A673 (cell line): Measurements from ENCODE around the gene ACTL7A. TPM values are rescaled to one million over a fixed set of nuclear protein-coding genes. Genes with fewer than 3 reads are reported as not detected.

Source experiments
- BruUV-seq: library from RNA; stranded (reverse); fragments of 400-500 nt; replicated peaks from 2 replicates; lab custom pipeline; 2021; lab: Mats Ljungman, UMichigan
- CTCF ChIA-PET: fragments of 300-600 bp; sonication (Branson Sonifier 250); formaldehyde crosslinking; loops from one replicate; lab custom pipeline; 2022; ENCODE audit warnings: antibody characterized with exemption; lab: Charles Lee
- POLR2A ChIA-PET: fragments of 300-600 bp; sonication (Branson Sonifier 250); formaldehyde crosslinking; loops from one replicate; lab custom pipeline; 2022; ENCODE audit warnings: antibody characterized with exemption; ENCODE audit not compliant: low non-redundant PET; lab: Charles Lee
- DNase-seq: peaks from one replicate; pipeline ENCODE4 v3.0.0-alpha.2; 2015; ENCODE audit warnings: low spot score
- H3K27ac ChIP-seq: fragments of 200-600 bp; sonication (generic); 2 replicates; pipeline ENCODE4 v1.5.1; 2016; ENCODE audit warnings: mixed run types, low read depth, mild to moderate bottlenecking, mixed read lengths, antibody characterized with exemption, low read length; ENCODE audit not compliant: poor library complexity, severe bottlenecking
- H3K27me3 ChIP-seq: fragments of 200-600 bp; sonication (generic); replicated peaks from 2 replicates; pipeline ENCODE4 v1.6.1; 2017; ENCODE audit warnings: mixed run types, low read depth, mild to moderate bottlenecking, mixed read lengths, antibody characterized with exemption, low read length; ENCODE audit not compliant: insufficient read depth, poor library complexity
- H3K36me3 ChIP-seq: fragments of 200-600 bp; sonication (generic); 2 replicates; pipeline ENCODE4 v1.6.1; 2016; ENCODE audit warnings: mixed run types, mild to moderate bottlenecking, mixed read lengths, antibody characterized with exemption, low read length; ENCODE audit not compliant: insufficient read depth, poor library complexity, severe bottlenecking
- H3K4me1 ChIP-seq: fragments of 200-600 bp; sonication (generic); 2 replicates; pipeline ENCODE4 v1.6.1; 2017; ENCODE audit warnings: mixed run types, mild to moderate bottlenecking, mixed read lengths, antibody characterized with exemption, low read length; ENCODE audit not compliant: insufficient read depth, poor library complexity, severe bottlenecking
- H3K4me3 ChIP-seq: fragments of 200-600 bp; sonication (generic); 2 replicates; pipeline ENCODE4 v1.5.1; 2016; ENCODE audit warnings: low read depth, mixed run types, mild to moderate bottlenecking, mixed read lengths, low read length; ENCODE audit not compliant: poor library complexity, severe bottlenecking
- H3K9me3 ChIP-seq: fragments of 200-600 bp; sonication (generic); 2 replicates; pipeline ENCODE4 v1.6.1; 2016; ENCODE audit warnings: mixed run types, low read depth, mild to moderate bottlenecking, mixed read lengths, antibody characterized with exemption, low read length; ENCODE audit not compliant: poor library complexity, severe bottlenecking
- EZH2 ChIP-seq: fragments of 200-600 bp; sonication (generic); IDR thresholded peaks from 2 replicates; pipeline ENCODE4 v1.6.1; 2017; ENCODE audit warnings: borderline replicate concordance, low read depth, mild to moderate bottlenecking, mixed read lengths, antibody characterized with exemption, low read length; ENCODE audit not compliant: poor library complexity, severe bottlenecking
- intact Hi-C: fragments of 100-400 bp; cut with micrococcal nuclease; formaldehyde crosslinking; loops from one replicate; pipeline ENCODE4 v1.10.0; 2022; ENCODE audit not compliant: unreplicated experiment
- total RNA-seq: library from RNA; stranded (reverse); gene quantifications from 2 replicates; pipeline ENCODE4 v1.2.3, GENCODE V29; 2021
- TF ChIP-seq, protein P1 (sequence below): fragments of 300-800, 200-600 bp; sonication (generic); conservative IDR thresholded peaks from 2 replicates; pipeline ENCODE4 v1.5.1; 2017; ENCODE audit warnings: low read depth, mild to moderate bottlenecking, antibody characterized with exemption, low read length, moderate library complexity, mixed read lengths

Gene ACTL7A
- total RNA-seq, 1 experiment from 2014 or later = not detected

DNA sequence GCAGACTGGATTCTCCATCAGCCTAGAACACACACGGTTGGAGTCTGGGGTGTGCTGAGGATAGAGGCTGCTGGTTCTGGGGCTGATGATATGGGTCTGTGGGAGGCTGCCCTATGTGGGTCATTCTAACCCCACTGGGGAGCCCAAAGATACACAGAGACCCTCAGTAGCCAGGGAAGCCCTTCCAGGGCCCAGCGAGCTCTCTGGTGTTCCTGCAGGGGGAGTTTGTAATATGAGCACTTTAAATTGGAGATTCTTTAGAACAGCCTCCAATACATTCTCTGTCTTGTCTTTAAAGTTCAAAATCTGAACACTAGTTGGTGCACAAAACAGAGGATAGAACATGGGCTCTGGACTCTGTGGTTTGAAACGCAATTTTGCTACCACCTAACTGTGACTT, 2.4 kb downstream of the ACTL7A start:
- H3K9me3 ChIP-seq = no peaks in the 10 kb centered on the region
- H3K4me3 ChIP-seq = no peak overlapping the region
- H3K27ac ChIP-seq = no peak overlapping the region
- intact Hi-C loops = no loop called here
- no TSS peak for BruUV-seq
- no peak for DNase-seq
- H3K36me3 ChIP-seq = no peaks in the 10 kb centered on the region
- peaks cover 15% of the 10 kb centered on the region for H3K4me1 ChIP-seq
- TF ChIP-seq EZH2 = no peak
- TF ChIP-seq, protein P1, sequence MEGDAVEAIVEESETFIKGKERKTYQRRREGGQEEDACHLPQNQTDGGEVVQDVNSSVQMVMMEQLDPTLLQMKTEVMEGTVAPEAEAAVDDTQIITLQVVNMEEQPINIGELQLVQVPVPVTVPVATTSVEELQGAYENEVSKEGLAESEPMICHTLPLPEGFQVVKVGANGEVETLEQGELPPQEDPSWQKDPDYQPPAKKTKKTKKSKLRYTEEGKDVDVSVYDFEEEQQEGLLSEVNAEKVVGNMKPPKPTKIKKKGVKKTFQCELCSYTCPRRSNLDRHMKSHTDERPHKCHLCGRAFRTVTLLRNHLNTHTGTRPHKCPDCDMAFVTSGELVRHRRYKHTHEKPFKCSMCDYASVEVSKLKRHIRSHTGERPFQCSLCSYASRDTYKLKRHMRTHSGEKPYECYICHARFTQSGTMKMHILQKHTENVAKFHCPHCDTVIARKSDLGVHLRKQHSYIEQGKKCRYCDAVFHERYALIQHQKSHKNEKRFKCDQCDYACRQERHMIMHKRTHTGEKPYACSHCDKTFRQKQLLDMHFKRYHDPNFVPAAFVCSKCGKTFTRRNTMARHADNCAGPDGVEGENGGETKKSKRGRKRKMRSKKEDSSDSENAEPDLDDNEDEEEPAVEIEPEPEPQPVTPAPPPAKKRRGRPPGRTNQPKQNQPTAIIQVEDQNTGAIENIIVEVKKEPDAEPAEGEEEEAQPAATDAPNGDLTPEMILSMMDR = peak; percentile 19; the same call in 1 of the 2 replicates
- ChIA-PET POLR2A (no interaction called here), CTCF (no interaction called here)
- no peaks in the 10 kb centered on the region for H3K27me3 ChIP-seq

DNA sequence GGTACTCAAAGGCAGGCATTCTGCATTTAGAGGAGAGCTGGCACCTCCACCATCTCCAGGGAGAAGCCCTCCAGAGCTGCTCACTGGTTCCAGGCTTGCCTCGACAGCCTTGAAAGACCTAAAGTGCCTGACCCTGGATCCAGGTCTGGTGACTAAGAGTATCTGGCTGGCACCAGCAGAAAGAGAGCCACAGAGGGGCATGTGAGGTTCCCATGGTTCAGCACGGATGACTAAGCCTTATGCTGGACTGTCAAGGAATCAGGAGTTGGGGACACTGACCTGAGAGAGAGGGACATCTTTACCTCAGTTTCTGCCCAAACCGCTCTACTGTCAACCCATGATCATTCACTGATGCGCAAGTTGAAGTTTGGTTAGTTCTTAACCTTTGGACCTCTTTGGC, 3.0 kb downstream of the ACTL7A start:
- H3K4me1 ChIP-seq = peaks cover 15% of the 10 kb centered on the region
- H3K4me3 ChIP-seq = no peak overlapping the region
- ChIA-PET POLR2A (no interaction called here), CTCF (no interaction called here)
- no peaks in the 10 kb centered on the region for H3K27me3 ChIP-seq
- intact Hi-C loops = no loop called here
- no peaks in the 10 kb centered on the region for H3K9me3 ChIP-seq
- no TSS peak for BruUV-seq
- no peak for DNase-seq
- no peaks in the 10 kb centered on the region for H3K36me3 ChIP-seq
- no peak for TF ChIP-seq EZH2
- TF ChIP-seq, protein P1 = no peak
- no peak overlapping the region for H3K27ac ChIP-seq

DNA sequence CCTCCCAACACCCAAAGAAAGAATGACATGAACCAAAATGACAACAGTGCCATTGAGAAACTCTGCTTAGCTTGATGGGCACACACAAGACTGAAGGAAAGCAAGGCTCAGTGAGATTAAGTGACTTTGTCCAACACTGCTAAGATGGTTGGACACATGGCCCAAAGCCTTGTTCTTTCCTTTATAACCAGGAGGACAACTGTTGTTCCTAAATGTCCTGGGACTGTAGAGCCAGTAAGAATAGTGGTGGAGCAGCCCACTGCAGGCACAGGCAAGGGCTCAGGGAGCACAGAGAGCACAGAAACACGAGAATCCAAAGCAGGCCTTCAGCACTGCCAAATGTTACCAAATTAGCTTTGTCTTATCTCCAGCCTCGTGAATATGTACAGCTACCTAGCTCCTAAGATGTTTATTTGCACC, 3.9 kb downstream of the ACTL7A start:
- DNase-seq = no peak
- CTCF ChIA-PET = no interaction called here
- no peaks in the 10 kb centered on the region for H3K27me3 ChIP-seq
- peaks cover 15% of the 10 kb centered on the region for H3K4me1 ChIP-seq
- no peaks in the 10 kb centered on the region for H3K9me3 ChIP-seq
- H3K4me3 ChIP-seq = no peak overlapping the region
- no peak overlapping the region for H3K27ac ChIP-seq
- no peaks in the 10 kb centered on the region for H3K36me3 ChIP-seq
- intact Hi-C loops = no loop called here
- no TSS peak for BruUV-seq
- POLR2A ChIA-PET = no interaction called here
- TF ChIP-seq, protein P1 = no peak
- TF ChIP-seq EZH2 = no peak
